OCI-LY1 (cell line): ENCODE measurements around the gene PARD3B.
"Not testable (repeated sequence)": the region's sequence is repeated elsewhere in the genome, so short reads cannot be mapped to it uniquely, and the experiment has no call there.

Source experiments
- CTCF ChIP-seq: fragments of 200-600 bp; sonication (generic), shearing (Covaris generic); IDR thresholded peaks from 2 replicates; pipeline ENCODE4 v1.5.1; 2017; ENCODE audit warnings: mild to moderate bottlenecking, antibody characterized with exemption, low read length, moderate library complexity, mixed read lengths
- EZH2 ChIP-seq: fragments of 200-600 bp; sonication (generic), shearing (Covaris generic); IDR thresholded peaks from 2 replicates; pipeline ENCODE4 v1.8.0; 2017; ENCODE audit warnings: borderline replicate concordance, mixed run types, mild to moderate bottlenecking, antibody characterized with exemption, low read length, moderate library complexity, mixed read lengths

GRCh38 chr2:205218816-205219215, 673.5 kb downstream of the PARD3B start:
- not testable (repeated sequence) for TF ChIP-seq CTCF, EZH2
